Prostate gland (tissue), 2 donors: ENCODE measurements around the gene MAP3K19. TPM values are rescaled to one million over a fixed set of nuclear protein-coding genes. Genes with fewer than 3 reads are reported as not detected.

Source experiments
- DNase-seq: peaks from one replicate; pipeline ENCODE4 v3.0.0-alpha.2; 2019; ENCODE audit warnings: low spot score
- H3K27ac ChIP-seq, 2 donors: fragments of 200-600 bp; sonication (generic); 2 replicates each; pipeline ENCODE4 v1.5.1; 2017 to 2019
- H3K27me3 ChIP-seq: fragments of 200-600 bp; sonication (generic); replicated peaks from 2 replicates; pipeline ENCODE4 v1.5.1; 2019; ENCODE audit not compliant: insufficient read depth
- H3K36me3 ChIP-seq, 2 donors: fragments of 200-600 bp; sonication (generic); 1 replicate in 1 of 2; 2 replicates in 1 of 2; pipeline versions ENCODE4 v1.5.1 to v1.8.1; 2017 to 2019
- H3K4me1 ChIP-seq: fragments of 200-600 bp; sonication (generic); replicated peaks from 2 replicates; pipeline ENCODE4 v1.5.1; 2019
- H3K4me3 ChIP-seq, 2 donors: fragments of 200-600 bp; sonication (generic); 2 replicates each; pipeline ENCODE4 v1.5.1; 2017 to 2019
- H3K9me3 ChIP-seq: fragments of 200-600 bp; sonication (generic); 2 replicates; pipeline ENCODE4 v1.5.1; 2017
- POLR2A ChIP-seq: fragments of 450-650 bp; IDR thresholded peaks from one replicate; pipeline ENCODE4 v1.6.1; 2016; ENCODE audit warnings: antibody characterized with exemption, mild to moderate bottlenecking
- POLR2AphosphoS5 ChIP-seq: sonication (generic); formaldehyde crosslinking; IDR thresholded peaks from one replicate; pipeline ENCODE4 v1.6.1; 2017; ENCODE audit warnings: antibody characterized with exemption
- WGBS: methylation state at CpG from one replicate; pipeline ENCODE4 v1.1.5; 2018; 5-methylcytosine and 5-hydroxymethylcytosine counted together
- intact Hi-C: fragments of 100-400 bp; cut with DNase I; formaldehyde crosslinking; loops from one replicate; pipeline ENCODE4 v1.14.2; 2022
- total RNA-seq, 2 donors: library from RNA; depleted of rRNA; stranded (reverse); fragments of >200 nt; gene quantifications; one replicate each; pipeline ENCODE4 v1.1.0, GENCODE V29; 2016
- TF ChIP-seq, protein P1 (sequence below), 4 experiments: fragments of 200-600 bp in 2 of 4; fragments of 450-650 bp in 2 of 4; sonication (generic) in 2 of 4; IDR thresholded peaks; 1 replicate in 3 of 4; 2 replicates in 1 of 4; pipeline ENCODE4 v1.5.1; 2016 to 2019; ENCODE audit warnings: antibody characterized with exemption in 4 of 4, mild to moderate bottlenecking in 2 of 4, moderate library complexity in 2 of 4

The MAP3K19 gene
- total RNA-seq, 2 donors from 2014 or later = 2.7 TPM; not detected in 1

GRCh38 chr2:135059577-135059976, 12.3 kb upstream of the MAP3K19 start:
- Histone ChIP-seq H3K9me3 (no peaks in the 10 kb centered on the region), H3K36me3 (no peaks in the 10 kb centered on the region), H3K4me1 (no peaks in the 10 kb centered on the region), H3K27ac (no peak overlapping the region), H3K27me3 (no peaks in the 10 kb centered on the region), H3K4me3 (no peak overlapping the region)
- no peak for TF ChIP-seq POLR2A
- TF ChIP-seq, protein P1, sequence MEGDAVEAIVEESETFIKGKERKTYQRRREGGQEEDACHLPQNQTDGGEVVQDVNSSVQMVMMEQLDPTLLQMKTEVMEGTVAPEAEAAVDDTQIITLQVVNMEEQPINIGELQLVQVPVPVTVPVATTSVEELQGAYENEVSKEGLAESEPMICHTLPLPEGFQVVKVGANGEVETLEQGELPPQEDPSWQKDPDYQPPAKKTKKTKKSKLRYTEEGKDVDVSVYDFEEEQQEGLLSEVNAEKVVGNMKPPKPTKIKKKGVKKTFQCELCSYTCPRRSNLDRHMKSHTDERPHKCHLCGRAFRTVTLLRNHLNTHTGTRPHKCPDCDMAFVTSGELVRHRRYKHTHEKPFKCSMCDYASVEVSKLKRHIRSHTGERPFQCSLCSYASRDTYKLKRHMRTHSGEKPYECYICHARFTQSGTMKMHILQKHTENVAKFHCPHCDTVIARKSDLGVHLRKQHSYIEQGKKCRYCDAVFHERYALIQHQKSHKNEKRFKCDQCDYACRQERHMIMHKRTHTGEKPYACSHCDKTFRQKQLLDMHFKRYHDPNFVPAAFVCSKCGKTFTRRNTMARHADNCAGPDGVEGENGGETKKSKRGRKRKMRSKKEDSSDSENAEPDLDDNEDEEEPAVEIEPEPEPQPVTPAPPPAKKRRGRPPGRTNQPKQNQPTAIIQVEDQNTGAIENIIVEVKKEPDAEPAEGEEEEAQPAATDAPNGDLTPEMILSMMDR (IDR thresholded peaks at IDR 0.05) = no peak
- no peak for TF ChIP-seq POLR2AphosphoS5
- intact Hi-C loops = no loop called here
- no peak for DNase-seq

- H3K4me1 ChIP-seq = no peaks in the 10 kb centered on the region
- H3K9me3 ChIP-seq = no peaks in the 10 kb centered on the region
- TF ChIP-seq, protein P1 (IDR thresholded peaks at IDR 0.05) = no peak
- TF ChIP-seq POLR2A = no peak
- TF ChIP-seq POLR2AphosphoS5 = no peak
- H3K36me3 ChIP-seq = no peaks in the 10 kb centered on the region
- no peak overlapping the region for H3K27ac ChIP-seq
- H3K27me3 ChIP-seq = no peaks in the 10 kb centered on the region
- no peak overlapping the region for H3K4me3 ChIP-seq
- DNase-seq = no peak
- intact Hi-C loops = no loop called here
These were observed 9.5 kb upstream of the MAP3K19 start for GRCh38 chr2:135056790-135057189.

GRCh38 chr2:135055182-135055786, 8.0 kb upstream of the MAP3K19 start:
- TF ChIP-seq, protein P1 (IDR thresholded peaks at IDR 0.05) = no peak
- no peak for TF ChIP-seq POLR2AphosphoS5
- TF ChIP-seq POLR2A = no peak
- Histone ChIP-seq H3K9me3 (no peaks in the 10 kb centered on the region), H3K36me3 (no peaks in the 10 kb centered on the region), H3K4me1 (no peaks in the 10 kb centered on the region), H3K27ac (no peak overlapping the region), H3K4me3 (no peak overlapping the region), H3K27me3 (no peaks in the 10 kb centered on the region)
- intact Hi-C loops = no loop called here
- 72% methylated on average over 2 of the region's 2 CpGs for WGBS
- no peak for DNase-seq

GRCh38 chr2:135052997-135053474, 5.8 kb upstream of the MAP3K19 start:
- H3K9me3 ChIP-seq = no peaks in the 10 kb centered on the region
- H3K27me3 ChIP-seq = no peaks in the 10 kb centered on the region
- no peak for TF ChIP-seq POLR2A
- TF ChIP-seq POLR2AphosphoS5 = no peak
- TF ChIP-seq, protein P1 (IDR thresholded peaks at IDR 0.05) = no peak
- intact Hi-C loops = loop anchor here (5.0 kb wide), 1 partner anchor 479 kb away; the partner anchor contains the start of genes R3HDM1 and ZRANB3
- WGBS = 12% methylated on average over 15 of the region's 15 CpGs
- H3K27ac ChIP-seq = peak overlapping the region; percentile 92
- no peaks in the 10 kb centered on the region for H3K4me1 ChIP-seq
- H3K4me3 ChIP-seq = peak overlapping the region; percentile 54 to 80
- no peak for DNase-seq
- no peaks in the 10 kb centered on the region for H3K36me3 ChIP-seq
